ENCODE measurements around the gene OAT.

- no peak for TF ChIP-seq PAX8 (IDR thresholded peaks at IDR 0.05)
- peak; percentile 5 to 26 (median 8); a peak in 1 of 6 replicates for TF ChIP-seq CTCF (IDR thresholded peaks at IDR 0.05 in 2 of 3, conservative IDR thresholded peaks at IDR 0.05 in 1 of 3; ENCODE audit: control insufficient read depth in 2 of 3, extremely low read depth in 1 of 3, insufficient read depth in 1 of 3, low read depth in 3 of 3, low read length in 3 of 3)
- TF ChIP-seq RAD51 (IDR thresholded peaks at IDR 0.05): no peak
- 0 out of 2 replicates have a peak, but pooled peaks have one; percentile 68 for TF ChIP-seq SIN3A (IDR thresholded peaks at IDR 0.05; ENCODE audit: low read depth, low read length)
- TF ChIP-seq KAT2A (conservative IDR thresholded peaks at IDR 0.05; ENCODE audit: control insufficient read depth, low read depth, low read length): no peak
- TF ChIP-seq EGR1 (IDR thresholded peaks at IDR 0.05; ENCODE audit: borderline replicate concordance in 1 of 2, low read depth in 2 of 2, low read length in 2 of 2): peak; percentile 7 to 44; a peak in 1 of 3 replicates
- TF ChIP-seq CREB1 (IDR thresholded peaks at IDR 0.05; ENCODE audit: low read depth): peak; percentile 81; the same call in 1 of the 2 replicates
- TF ChIP-seq POLR2AphosphoS5 (IDR thresholded peaks at IDR 0.05; ENCODE audit: low read length): no peak
- TF ChIP-seq ELK1 (IDR thresholded peaks at IDR 0.05; ENCODE audit: low read depth, low read length): no peak
- 0 out of 2 replicates have a peak, but pooled peaks have one; percentile 39 for TF ChIP-seq ZSCAN29 (IDR thresholded peaks at IDR 0.05)
- TF ChIP-seq PRDM15 (CRISPR knock-in tag; IDR thresholded peaks at IDR 0.05): no peak
- TF ChIP-seq RAD21 (IDR thresholded peaks at IDR 0.05; ENCODE audit: insufficient read depth, low read depth, low read length): no peak
- no peak for TF ChIP-seq TAF1 (IDR thresholded peaks at IDR 0.05; ENCODE audit: borderline replicate concordance, low read depth, low read length)
These were observed 43.1 kb upstream of the OAT start, which contains the start of gene LHPP for GRCh38 chr10:124461642-124462347.

All from GM12878 (cell line).